ENCODE results near the gene GLIS1. TPM values are rescaled to one million over a fixed set of nuclear protein-coding genes. Genes with fewer than 3 reads are reported as not detected.

Gene GLIS1
- total RNA-seq, 1 donor = 2.9 TPM

DNA sequence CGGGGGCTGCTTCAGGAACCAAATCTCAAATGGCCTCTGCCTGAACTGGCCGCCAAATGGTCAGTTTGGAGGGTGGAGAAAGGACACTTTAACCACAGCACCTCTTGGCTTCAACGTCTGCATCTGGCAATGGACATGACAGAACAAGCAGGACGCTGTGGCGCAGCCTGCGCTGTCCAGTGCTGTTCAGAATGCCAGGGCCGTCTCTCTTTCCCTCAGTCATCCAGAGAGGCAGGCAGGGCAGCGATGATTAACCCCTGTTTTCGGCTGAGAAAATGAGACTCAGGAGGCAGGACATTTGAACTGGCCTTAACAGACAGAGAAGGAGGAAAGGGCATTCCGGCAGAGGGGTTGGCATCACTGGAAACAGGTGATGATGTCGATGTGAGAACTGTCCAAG is 48.6 kb downstream of the GLIS1 start:
- Histone ChIP-seq H3K4me3 (ENCODE audit: insufficient read depth, low read length) (no peak overlapping the region), H3K9me3 (ENCODE audit: low read depth, low read length) (no peaks in the 10 kb centered on the region), H3K4me1 (ENCODE audit: insufficient read depth, low read length) (no peaks in the 10 kb centered on the region), H3K4me2 (ENCODE audit: insufficient read depth, low read length) (no peak overlapping the region), H3K27me3 (ENCODE audit: insufficient read depth, low read length) (no peaks in the 10 kb centered on the region), H3K27ac (ENCODE audit: low read depth, low read length) (no peak overlapping the region), H2AFZ (ENCODE audit: low read length) (no peak overlapping the region), H3K79me2 (ENCODE audit: insufficient read depth, low read length) (peaks cover 2% of the 10 kb centered on the region), H4K20me1 (ENCODE audit: insufficient read depth, low read length) (peaks cover 66% of the 10 kb centered on the region), H3K36me3 (ENCODE audit: insufficient read depth, low read length) (no peaks in the 10 kb centered on the region)
- TF ChIP-seq CTCF (IDR thresholded peaks at IDR 0.05; ENCODE audit: extremely low read depth, low read depth, low read length) = no peak
- DNase-seq (ENCODE audit: insufficient read length, low spot score, missing footprints) = peak; percentile 72

DNA sequence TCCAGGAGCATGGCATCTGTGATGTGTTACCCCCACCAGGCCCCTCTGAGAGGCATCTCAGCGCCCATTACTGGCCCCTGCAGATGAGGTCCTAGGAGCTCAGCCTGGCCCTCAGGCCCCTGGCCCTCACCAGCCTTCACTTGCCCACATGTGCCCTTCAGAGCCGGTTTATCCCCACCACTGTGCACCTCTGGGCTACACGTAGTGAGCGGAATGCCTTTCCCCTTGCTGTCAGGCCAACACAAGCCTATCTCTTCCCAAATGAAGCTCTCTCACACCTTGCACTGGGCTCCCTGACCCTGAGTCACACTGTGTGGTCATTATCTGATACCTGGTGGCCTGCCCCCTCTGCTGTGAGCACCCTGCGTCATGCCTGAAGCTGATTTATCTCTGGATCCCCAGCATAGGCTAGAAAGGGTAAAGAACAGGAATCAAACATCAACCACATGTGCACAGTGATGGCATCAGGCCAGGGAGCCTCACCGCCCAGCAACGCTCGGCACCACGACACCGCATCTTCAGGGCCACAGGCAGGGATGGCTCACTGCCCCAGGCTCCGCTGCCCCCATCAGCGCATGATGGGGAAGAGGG is 49.1 kb downstream of the GLIS1 start:
- Histone ChIP-seq H3K27me3 (ENCODE audit: insufficient read depth, low read length) (no peaks in the 10 kb centered on the region), H3K9me3 (ENCODE audit: low read depth, low read length) (no peaks in the 10 kb centered on the region), H3K4me3 (ENCODE audit: insufficient read depth, low read length) (no peak overlapping the region), H3K36me3 (ENCODE audit: insufficient read depth, low read length) (no peaks in the 10 kb centered on the region), H3K4me2 (ENCODE audit: insufficient read depth, low read length) (no peak overlapping the region), H4K20me1 (ENCODE audit: insufficient read depth, low read length) (peaks cover 69% of the 10 kb centered on the region), H2AFZ (ENCODE audit: low read length) (no peak overlapping the region), H3K79me2 (ENCODE audit: insufficient read depth, low read length) (peaks cover 2% of the 10 kb centered on the region), H3K27ac (ENCODE audit: low read depth, low read length) (no peak overlapping the region), H3K4me1 (ENCODE audit: insufficient read depth, low read length) (no peaks in the 10 kb centered on the region)
- DNase-seq (ENCODE audit: insufficient read length, low spot score, missing footprints) = peak; percentile 76
- no peak for TF ChIP-seq CTCF (IDR thresholded peaks at IDR 0.05; ENCODE audit: extremely low read depth, low read depth, low read length)

- no peak overlapping the region for H3K27ac ChIP-seq (ENCODE audit: low read depth, low read length)
- TF ChIP-seq CTCF (IDR thresholded peaks at IDR 0.05; ENCODE audit: extremely low read depth, low read depth, low read length) = no peak
- no peaks in the 10 kb centered on the region for H3K36me3 ChIP-seq (ENCODE audit: insufficient read depth, low read length)
- peak; percentile 86 for DNase-seq (ENCODE audit: insufficient read length, low spot score, missing footprints)
- no peak overlapping the region for H3K4me3 ChIP-seq (ENCODE audit: insufficient read depth, low read length)
- no peaks in the 10 kb centered on the region for H3K9me3 ChIP-seq (ENCODE audit: low read depth, low read length)
- H3K79me2 ChIP-seq (ENCODE audit: insufficient read depth, low read length) = peaks cover 2% of the 10 kb centered on the region
- H3K4me1 ChIP-seq (ENCODE audit: insufficient read depth, low read length) = no peaks in the 10 kb centered on the region
- peaks cover 74% of the 10 kb centered on the region for H4K20me1 ChIP-seq (ENCODE audit: insufficient read depth, low read length)
- H2AFZ ChIP-seq (ENCODE audit: low read length) = no peak overlapping the region
- no peaks in the 10 kb centered on the region for H3K27me3 ChIP-seq (ENCODE audit: insufficient read depth, low read length)
- H3K4me2 ChIP-seq (ENCODE audit: insufficient read depth, low read length) = no peak overlapping the region
Measured at GRCh38 chr1:53689223-53689622, 49.7 kb downstream of the GLIS1 start.

GRCh38 chr1:53688381-53689102 is 50.4 kb downstream of the GLIS1 start:
- Histone ChIP-seq H3K79me2 (ENCODE audit: insufficient read depth, low read length) (peaks cover 2% of the 10 kb centered on the region), H3K9me3 (ENCODE audit: low read depth, low read length) (no peaks in the 10 kb centered on the region), H2AFZ (ENCODE audit: low read length) (no peak overlapping the region), H3K36me3 (ENCODE audit: insufficient read depth, low read length) (no peaks in the 10 kb centered on the region), H3K4me2 (ENCODE audit: insufficient read depth, low read length) (no peak overlapping the region), H3K27ac (ENCODE audit: low read depth, low read length) (no peak overlapping the region), H3K27me3 (ENCODE audit: insufficient read depth, low read length) (no peaks in the 10 kb centered on the region), H3K4me3 (ENCODE audit: insufficient read depth, low read length) (no peak overlapping the region), H4K20me1 (ENCODE audit: insufficient read depth, low read length) (peaks cover 78% of the 10 kb centered on the region), H3K4me1 (ENCODE audit: insufficient read depth, low read length) (no peaks in the 10 kb centered on the region)
- no peak for TF ChIP-seq CTCF (IDR thresholded peaks at IDR 0.05; ENCODE audit: extremely low read depth, low read depth, low read length)
- DNase-seq (ENCODE audit: insufficient read length, low spot score, missing footprints) = peak; percentile 90

Measured in osteoblast (primary cell).